Upper lobe of right lung (tissue), 1 donor: ENCODE measurements around the gene LMO7. TPM values are rescaled to one million over a fixed set of nuclear protein-coding genes. Genes with fewer than 3 reads are reported as not detected.

Experiments used
- ATAC-seq: fragments of 200-7000 bp; cut with Tn5 transposase; one replicate; pipeline ENCODE4 v1.9.1; 2020; ENCODE audit warnings: mild to moderate bottlenecking, moderate library complexity
- DNase-seq: peaks from one replicate; pipeline ENCODE4 v3.0.0-alpha.2; 2020
- H3K27ac ChIP-seq: fragments of 200-600 bp; one replicate; pipeline ENCODE4 v1.8.0; 2022
- H3K27me3 ChIP-seq: fragments of 200-600 bp; one replicate; pipeline ENCODE4 v1.8.0; 2022; ENCODE audit warnings: mild to moderate bottlenecking
- H3K36me3 ChIP-seq: fragments of 200-600 bp; one replicate; pipeline ENCODE4 v1.8.0; 2022
- H3K4me1 ChIP-seq: fragments of 200-600 bp; one replicate; pipeline ENCODE4 v1.8.0; 2022
- H3K4me3 ChIP-seq: fragments of 200-600 bp; one replicate; pipeline ENCODE4 v1.8.0; 2022; ENCODE audit warnings: mild to moderate bottlenecking
- H3K9me3 ChIP-seq: fragments of 200-600 bp; one replicate; pipeline ENCODE4 v1.8.0; 2022
- CTCF ChIP-seq: fragments of 200-600 bp; IDR thresholded peaks from one replicate; pipeline ENCODE4 v1.8.0; 2022; ENCODE audit warnings: antibody characterized with exemption
- intact Hi-C: fragments of 100-400 bp; cut with DNase I; formaldehyde crosslinking; loops from one replicate; pipeline ENCODE4 v1.11.0; 2022
- total RNA-seq: library from RNA; stranded (reverse); fragmentation: NEBNext Ultra II Directional; extraction: Animal tissue kit (Norgen Biotek cat#: 25700); gene quantifications from one replicate; pipeline ENCODE4 v1.2.1, GENCODE V29; 2021
- donor health status: DM: no; HTN: yes; CAD: no; lungs with severe emphysema.

The LMO7 gene
- total RNA-seq, 1 donor from 2014 or later: 549 TPM

DNA sequence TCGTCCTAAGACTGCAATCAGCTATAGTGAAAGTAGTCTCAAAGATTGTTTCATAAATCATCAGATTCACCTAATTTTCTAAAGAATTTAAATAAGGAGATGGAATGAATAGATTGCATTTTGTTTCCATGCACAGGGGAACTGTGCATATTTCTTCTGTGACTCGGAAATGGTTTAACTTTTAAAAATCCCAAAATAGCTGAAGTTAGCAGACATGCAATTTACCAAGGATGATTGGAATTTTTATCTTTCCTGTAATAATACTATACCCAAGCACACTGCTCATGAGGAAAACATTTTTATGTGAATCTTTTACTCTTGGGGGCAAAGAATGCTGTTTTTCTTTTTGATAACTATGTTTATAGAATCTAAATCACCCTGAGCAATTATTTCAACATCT, 15.0 kb upstream of the LMO7 start:
- Histone ChIP-seq H3K9me3 (no peaks in the 10 kb centered on the region), H3K27me3 (no peaks in the 10 kb centered on the region), H3K27ac (no peak overlapping the region), H3K4me3 (no peak overlapping the region), H3K36me3 (no peaks in the 10 kb centered on the region), H3K4me1 (no peaks in the 10 kb centered on the region)
- no peak for TF ChIP-seq CTCF
- ATAC-seq (no peak), DNase-seq (no peak)
- intact Hi-C loops: no loop called here

GRCh38 chr13:75628801-75629200, 7.3 kb upstream of the LMO7 start:
- Histone ChIP-seq H3K4me3 (no peak overlapping the region), H3K36me3 (no peaks in the 10 kb centered on the region), H3K4me1 (no peaks in the 10 kb centered on the region), H3K27ac (no peak overlapping the region), H3K27me3 (no peaks in the 10 kb centered on the region), H3K9me3 (no peaks in the 10 kb centered on the region)
- no peak for TF ChIP-seq CTCF
- intact Hi-C loops: no loop called here
- ATAC-seq (no peak), DNase-seq (no peak)

GRCh38 chr13:75633285-75633684, 2.8 kb upstream of the LMO7 start:
- Histone ChIP-seq H3K4me3 (no peak overlapping the region), H3K27ac (no peak overlapping the region)

DNA sequence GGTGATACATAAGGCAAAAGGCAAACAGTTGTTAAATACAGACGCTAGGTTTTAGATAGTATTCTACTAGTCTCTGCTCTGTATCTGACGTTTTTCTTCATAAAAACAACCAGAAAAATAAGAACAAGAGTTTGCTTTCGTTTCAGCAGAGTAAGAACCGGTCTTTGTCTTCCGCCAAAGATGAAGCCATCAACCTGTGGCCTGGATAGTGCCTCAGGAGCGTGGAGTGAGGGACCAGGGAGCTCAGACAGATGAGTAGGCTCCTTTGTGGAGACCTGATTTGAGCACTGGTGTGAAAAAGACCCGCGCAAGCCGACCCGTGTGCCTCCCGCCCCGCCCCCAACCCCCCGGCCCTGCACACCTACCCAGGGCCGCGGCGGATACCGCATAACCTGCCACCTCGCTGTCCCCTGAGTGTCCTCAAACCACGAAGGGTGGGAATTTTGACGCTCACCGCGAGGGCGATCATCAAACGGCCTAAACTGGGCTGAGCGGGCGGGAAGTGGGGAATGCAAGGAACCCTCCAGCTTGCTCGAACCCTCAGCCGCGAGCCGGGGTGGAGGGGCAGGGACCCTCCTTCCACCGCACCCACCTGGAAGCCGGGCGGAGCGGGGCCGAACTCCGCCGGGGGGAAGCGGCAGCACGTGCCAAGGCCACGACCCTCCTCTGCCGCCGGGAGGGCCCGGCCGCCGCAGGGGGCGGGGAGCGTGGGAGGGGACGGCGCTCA, 866 bp upstream of the LMO7 start:
- intact Hi-C loops: no loop called here
- ATAC-seq: peak; percentile 15
- H3K9me3 ChIP-seq: no peaks in the 10 kb centered on the region
- H3K4me1 ChIP-seq: peaks cover 6% of the 10 kb centered on the region
- H3K36me3 ChIP-seq: no peaks in the 10 kb centered on the region
- H3K27ac ChIP-seq: peak overlapping the region; percentile 74
- peak; percentile 64 for DNase-seq
- H3K27me3 ChIP-seq: no peaks in the 10 kb centered on the region
- peak overlapping the region; percentile 80 for H3K4me3 ChIP-seq
- TF ChIP-seq CTCF: no peak

More at GRCh38 chr13:75633285-75633684, 2.8 kb upstream of the LMO7 start:
- intact Hi-C loops: no loop called here
- ATAC-seq (no peak), DNase-seq (no peak)
- Histone ChIP-seq H3K4me1 (peaks cover 6% of the 10 kb centered on the region), H3K9me3 (no peaks in the 10 kb centered on the region), H3K36me3 (no peaks in the 10 kb centered on the region), H3K27me3 (no peaks in the 10 kb centered on the region)
- TF ChIP-seq CTCF: no peak

GRCh38 chr13:75636436-75637180, 478 bp downstream of the LMO7 start:
- peak overlapping the region; percentile 80 for H3K4me3 ChIP-seq
- intact Hi-C loops: no loop called here
- no peaks in the 10 kb centered on the region for H3K9me3 ChIP-seq
- DNase-seq: peak; percentile 70
- H3K27ac ChIP-seq: peak overlapping the region; percentile 74
- ATAC-seq: peak; percentile 61
- no peaks in the 10 kb centered on the region for H3K36me3 ChIP-seq
- TF ChIP-seq CTCF: no peak
- peaks cover 6% of the 10 kb centered on the region for H3K4me1 ChIP-seq
- H3K27me3 ChIP-seq: no peaks in the 10 kb centered on the region
